HepG2 (cell line): Measurements from ENCODE around the gene RASAL3. TPM values are rescaled to one million over a fixed set of nuclear protein-coding genes. Genes with fewer than 3 reads are reported as not detected.

Experiments used
- ATAC-seq: fragments of 200-7000 bp; cut with Tn5 transposase; 3 replicates; pipeline ENCODE4 v1.9.1; 2020; ENCODE audit warnings: mild to moderate bottlenecking, moderate library complexity
- BruUV-seq: library from RNA; stranded (reverse); fragments of 400-500 nt; replicated peaks from 2 replicates; lab custom pipeline; 2021; lab: Mats Ljungman, UMichigan
- CTCF ChIA-PET: fragments of 300-600 bp; formaldehyde crosslinking; extraction: SDS; loops from one replicate; lab custom pipeline; 2021; ENCODE audit warnings: low total read pairs, inconsistent platforms, low intra/inter-chr PET ratio; lab: Yijun Ruan, JAX
- POLR2A ChIA-PET: fragments of 350-600 bp; sonication (Branson Sonifier 250); formaldehyde crosslinking; loops from one replicate; lab custom pipeline; 2020; ENCODE audit warnings: antibody characterized with exemption, inconsistent platforms; lab: Yijun Ruan, JAX
- DNase-seq: peaks from one replicate; pipeline ENCODE4 v3.0.0-alpha.2; 2015; ENCODE audit warnings: low spot score
- FAIRE-seq: peaks from 3 replicates; lab custom pipeline; 2011; peaks lifted over from hg19 to GRCh38; lab: Jason Lieb, UNC
- H2AFZ ChIP-seq: one replicate; pipeline ENCODE4 v1.6.1; 2011; ENCODE audit warnings: low read length, inconsistent platforms
- H3K27ac ChIP-seq: fragments of 300-600 bp; 3 replicates; pipeline ENCODE4 v1.8.0; 2011; ENCODE audit warnings: mixed run types, mild to moderate bottlenecking, mixed read lengths, low read length, inconsistent platforms; ENCODE audit not compliant: insufficient read depth; ENCODE audit errors: extremely low read length
- H3K27me3 ChIP-seq, 2 experiments: fragments of 200-600 bp in 1 of 2; 2 replicates in 1 of 2; 3 replicates in 1 of 2; pipeline versions ENCODE4 v1.6.0 to v1.8.0; 2011; ENCODE audit warnings: low read length in 2 of 2, mild to moderate bottlenecking in 2 of 2, moderate library complexity in 2 of 2, inconsistent platforms in 1 of 2; ENCODE audit not compliant: insufficient read depth in 2 of 2, control insufficient read depth in 1 of 2
- H3K36me3 ChIP-seq, 2 experiments: fragments of 200-600 bp in 1 of 2; replicated peaks in 1 of 2; 2 replicates in 1 of 2; 3 replicates in 1 of 2; pipeline versions ENCODE4 v1.5.1 to v1.8.0; 2011; ENCODE audit warnings: low read length in 2 of 2, inconsistent platforms in 1 of 2; ENCODE audit not compliant: insufficient read depth in 2 of 2, control insufficient read depth in 1 of 2
- H3K4me1 ChIP-seq: 2 replicates; pipeline ENCODE4 v1.5.1; 2012; ENCODE audit warnings: low read length, inconsistent platforms; ENCODE audit not compliant: insufficient read depth
- H3K4me2 ChIP-seq: 2 replicates; pipeline ENCODE4 v1.6.0; 2011; ENCODE audit warnings: low read depth, low read length, inconsistent platforms
- H3K4me3 ChIP-seq, 3 experiments: fragments of 200-600 bp in 1 of 3; sonication (generic), shearing (Covaris generic) in 1 of 3; replicated peaks in 1 of 3; 2 replicates each; pipeline ENCODE4 v1.5.1; 2011 to 2016; ENCODE audit warnings: low read length in 3 of 3, inconsistent platforms in 2 of 3, low read depth in 2 of 3, mild to moderate bottlenecking in 2 of 3, control low read depth in 1 of 3, mixed read lengths in 1 of 3; ENCODE audit not compliant: insufficient read depth in 1 of 3
- H3K79me2 ChIP-seq: one replicate; pipeline ENCODE4 v1.6.1; 2011; ENCODE audit warnings: low read length, inconsistent platforms; ENCODE audit not compliant: insufficient read depth
- H3K9ac ChIP-seq: 2 replicates; pipeline ENCODE4 v1.6.0; 2011; ENCODE audit warnings: mild to moderate bottlenecking, low read depth, low read length, inconsistent platforms; ENCODE audit not compliant: insufficient read depth
- H3K9me3 ChIP-seq: 2 replicates; pipeline ENCODE4 v1.5.1; 2012; ENCODE audit warnings: mild to moderate bottlenecking, low read length
- H4K20me1 ChIP-seq: 2 replicates; pipeline ENCODE4 v1.6.0; 2011; ENCODE audit warnings: inconsistent platforms, mild to moderate bottlenecking, low read length, moderate library complexity; ENCODE audit not compliant: insufficient read depth
- DPF2 ChIP-seq: sonication (generic); formaldehyde crosslinking; IDR thresholded peaks from 2 replicates; pipeline ENCODE4 v1.4.0; 2020; ENCODE audit warnings: mild to moderate bottlenecking, low read depth, missing genetic modification reagents, borderline replicate concordance
- KAT7 ChIP-seq: IDR thresholded peaks from 2 replicates; pipeline ENCODE4 v1.6.1; 2018; ENCODE audit warnings: borderline replicate concordance, missing compliant biosample characterization
- ZFP90 ChIP-seq: sonication (generic); formaldehyde crosslinking; IDR thresholded peaks from 2 replicates; pipeline ENCODE4 v1.8.0; 2022; ENCODE audit warnings: missing genetic modification reagents, mild to moderate bottlenecking, inconsistent platforms, borderline replicate concordance
- ZNF121 ChIP-seq: sonication (generic); formaldehyde crosslinking; IDR thresholded peaks from 2 replicates; pipeline ENCODE4 v1.5.0; 2020; ENCODE audit warnings: mild to moderate bottlenecking, missing genetic modification reagents
- ZNF747 ChIP-seq: sonication (generic); formaldehyde crosslinking; IDR thresholded peaks from 2 replicates; pipeline ENCODE4 v1.8.1; 2023; ENCODE audit warnings: missing genetic modification reagents, mild to moderate bottlenecking, borderline replicate concordance
- WGBS: methylation state at CpG from one replicate; pipeline ENCODE4 v1.1.6; 2017; ENCODE audit warnings: low lambda C conversion rate; 5-methylcytosine and 5-hydroxymethylcytosine counted together
- in situ Hi-C: cut with HindIII; loops from 2 replicates; pipeline ENCODE4 v1.10.0; 2017; ENCODE audit warnings: low pct_unique_long_range_greater_than_20kb; ENCODE audit not compliant: extremely low pct_ligation_motif_present
- intact Hi-C: fragments of 100-400 bp; cut with micrococcal nuclease; formaldehyde crosslinking; loops from one replicate; pipeline ENCODE4 v1.10.0; 2022; ENCODE audit not compliant: unreplicated experiment
- polyA plus RNA-seq, 8 experiments: library from polyadenylated mRNA; depleted of rRNA in 3 of 8; stranded (reverse) in 7 of 8; unstranded in 1 of 8; fragments of >200 nt; fragmentation: Illumina TruSeq in 4 of 8; extraction: Trizol in 4 of 8; gene quantifications; 2 replicates each; pipeline versions ENCODE4 v1.2.1 to v1.2.3, GENCODE V29; 2011 to 2016; ENCODE audit warnings: low read depth in 4 of 8, missing spikeins in 1 of 8, mixed read lengths in 1 of 8; ENCODE audit not compliant: insufficient read depth in 1 of 8
- total RNA-seq, 5 experiments: library from RNA; depleted of rRNA; stranded (reverse); fragments of >200 nt; fragmentation: Illumina TruSeq; extraction: Trizol; gene quantifications; 2 replicates each; pipeline ENCODE4 v1.2.3, GENCODE V29; 2016; ENCODE audit warnings: low read depth in 1 of 5
- TF ChIP-seq, protein P1 (sequence below): sonication (generic); formaldehyde crosslinking; IDR thresholded peaks from 2 replicates; pipeline ENCODE4 v1.4.0; 2020; ENCODE audit warnings: missing genetic modification reagents, borderline replicate concordance
- TF ChIP-seq, protein P2 (sequence below): sonication (generic); formaldehyde crosslinking; IDR thresholded peaks from 2 replicates; pipeline ENCODE4 v1.5.1; 2020; ENCODE audit warnings: mild to moderate bottlenecking, missing genetic modification reagents
- TF ChIP-seq, protein P3 (sequence below): IDR thresholded peaks from 2 replicates; pipeline ENCODE4 v1.6.1; 2012; ENCODE audit warnings: low read length, improper control_type of control experiment

RASAL3 gene
- total and polyA plus RNA-seq, 2 of the 13 experiments (the other 11 are each of a cell fraction or from before 2014, with no cell fraction given): not detected

DNA sequence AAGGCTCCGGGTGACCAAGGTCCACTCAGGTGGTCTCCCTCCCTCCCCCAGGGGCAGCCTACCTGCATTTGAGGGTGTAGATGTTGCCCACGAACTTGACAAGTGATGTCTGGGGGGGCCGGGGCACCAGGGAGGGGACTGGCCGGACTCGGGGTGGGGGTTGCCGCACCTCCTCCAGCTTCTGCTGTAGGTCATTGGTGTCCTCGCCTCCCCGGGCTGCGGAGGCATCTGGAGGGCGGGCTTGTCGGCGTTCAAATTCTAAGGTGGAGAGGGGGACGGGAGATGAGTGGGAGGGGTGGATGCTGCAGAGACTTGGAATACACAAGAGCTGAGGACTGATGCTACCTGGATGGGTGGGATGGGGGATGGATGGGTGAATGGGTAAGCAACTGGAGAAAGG, 40.2 kb downstream of the RASAL3 start (continued):
- TF ChIP-seq, protein P1, sequence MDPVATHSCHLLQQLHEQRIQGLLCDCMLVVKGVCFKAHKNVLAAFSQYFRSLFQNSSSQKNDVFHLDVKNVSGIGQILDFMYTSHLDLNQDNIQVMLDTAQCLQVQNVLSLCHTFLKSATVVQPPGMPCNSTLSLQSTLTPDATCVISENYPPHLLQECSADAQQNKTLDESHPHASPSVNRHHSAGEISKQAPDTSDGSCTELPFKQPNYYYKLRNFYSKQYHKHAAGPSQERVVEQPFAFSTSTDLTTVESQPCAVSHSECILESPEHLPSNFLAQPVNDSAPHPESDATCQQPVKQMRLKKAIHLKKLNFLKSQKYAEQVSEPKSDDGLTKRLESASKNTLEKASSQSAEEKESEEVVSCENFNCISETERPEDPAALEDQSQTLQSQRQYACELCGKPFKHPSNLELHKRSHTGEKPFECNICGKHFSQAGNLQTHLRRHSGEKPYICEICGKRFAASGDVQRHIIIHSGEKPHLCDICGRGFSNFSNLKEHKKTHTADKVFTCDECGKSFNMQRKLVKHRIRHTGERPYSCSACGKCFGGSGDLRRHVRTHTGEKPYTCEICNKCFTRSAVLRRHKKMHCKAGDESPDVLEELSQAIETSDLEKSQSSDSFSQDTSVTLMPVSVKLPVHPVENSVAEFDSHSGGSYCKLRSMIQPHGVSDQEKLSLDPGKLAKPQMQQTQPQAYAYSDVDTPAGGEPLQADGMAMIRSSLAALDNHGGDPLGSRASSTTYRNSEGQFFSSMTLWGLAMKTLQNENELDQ (CRISPR knock-in tag): no peak
- TF ChIP-seq ZNF747 (CRISPR knock-in tag): no peak
- TF ChIP-seq, protein P2, sequence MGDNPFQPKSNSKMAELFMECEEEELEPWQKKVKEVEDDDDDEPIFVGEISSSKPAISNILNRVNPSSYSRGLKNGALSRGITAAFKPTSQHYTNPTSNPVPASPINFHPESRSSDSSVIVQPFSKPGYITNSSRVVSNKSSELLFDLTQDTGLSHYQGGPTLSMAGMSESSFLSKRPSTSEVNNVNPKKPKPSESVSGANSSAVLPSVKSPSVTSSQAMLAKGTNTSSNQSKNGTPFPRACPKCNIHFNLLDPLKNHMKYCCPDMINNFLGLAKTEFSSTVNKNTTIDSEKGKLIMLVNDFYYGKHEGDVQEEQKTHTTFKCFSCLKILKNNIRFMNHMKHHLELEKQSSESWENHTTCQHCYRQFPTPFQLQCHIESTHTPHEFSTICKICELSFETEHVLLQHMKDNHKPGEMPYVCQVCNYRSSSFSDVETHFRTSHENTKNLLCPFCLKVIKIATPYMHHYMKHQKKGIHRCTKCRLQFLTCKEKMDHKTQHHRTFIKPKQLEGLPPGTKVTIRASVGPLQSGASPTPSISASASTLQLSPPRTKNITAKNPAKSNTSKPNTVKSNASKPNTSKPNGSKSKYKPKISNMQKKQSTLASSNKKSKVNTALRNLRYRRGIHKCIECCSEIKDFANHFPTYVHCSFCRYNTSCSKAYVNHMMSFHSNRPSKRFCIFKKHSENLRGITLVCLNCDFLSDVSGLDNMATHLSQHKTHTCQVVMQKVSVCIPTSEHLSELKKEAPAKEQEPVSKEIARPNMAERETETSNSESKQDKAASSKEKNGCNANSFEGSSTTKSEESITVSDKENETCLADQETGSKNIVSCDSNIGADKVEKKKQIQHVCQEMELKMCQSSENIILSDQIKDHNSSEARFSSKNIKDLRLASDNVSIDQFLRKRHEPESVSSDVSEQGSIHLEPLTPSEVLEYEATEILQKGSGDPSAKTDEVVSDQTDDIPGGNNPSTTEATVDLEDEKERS (CRISPR knock-in tag): no peak

DNA sequence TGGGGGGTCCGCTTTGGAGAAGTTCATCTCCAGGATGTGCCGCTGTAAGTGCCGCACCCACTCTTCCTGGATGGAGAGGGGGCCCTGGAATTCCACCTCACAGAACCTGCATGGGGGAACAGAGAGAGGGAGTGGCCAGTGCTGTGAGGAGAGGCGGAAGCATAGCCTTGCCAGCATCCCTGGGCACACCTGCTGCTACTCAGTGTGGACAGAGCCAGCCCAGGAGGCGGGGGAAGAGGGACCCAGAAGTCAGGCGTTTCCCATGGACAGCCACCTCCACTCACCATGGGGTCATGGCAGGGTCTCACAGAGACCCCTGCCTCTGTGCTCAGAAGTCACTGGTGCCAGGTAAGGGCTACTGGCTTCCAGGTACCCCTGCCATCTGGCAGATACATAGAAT, 41.2 kb downstream of the RASAL3 start:
- no peaks in the 10 kb centered on the region; the same call in 1 of the 2 replicates for H3K9me3 ChIP-seq
- no peaks in the 10 kb centered on the region for H3K4me1 ChIP-seq
- H3K27ac ChIP-seq: no peak overlapping the region
- no peak for DNase-seq
- TF ChIP-seq, protein P2 (CRISPR knock-in tag): no peak
- TF ChIP-seq, protein P3, sequence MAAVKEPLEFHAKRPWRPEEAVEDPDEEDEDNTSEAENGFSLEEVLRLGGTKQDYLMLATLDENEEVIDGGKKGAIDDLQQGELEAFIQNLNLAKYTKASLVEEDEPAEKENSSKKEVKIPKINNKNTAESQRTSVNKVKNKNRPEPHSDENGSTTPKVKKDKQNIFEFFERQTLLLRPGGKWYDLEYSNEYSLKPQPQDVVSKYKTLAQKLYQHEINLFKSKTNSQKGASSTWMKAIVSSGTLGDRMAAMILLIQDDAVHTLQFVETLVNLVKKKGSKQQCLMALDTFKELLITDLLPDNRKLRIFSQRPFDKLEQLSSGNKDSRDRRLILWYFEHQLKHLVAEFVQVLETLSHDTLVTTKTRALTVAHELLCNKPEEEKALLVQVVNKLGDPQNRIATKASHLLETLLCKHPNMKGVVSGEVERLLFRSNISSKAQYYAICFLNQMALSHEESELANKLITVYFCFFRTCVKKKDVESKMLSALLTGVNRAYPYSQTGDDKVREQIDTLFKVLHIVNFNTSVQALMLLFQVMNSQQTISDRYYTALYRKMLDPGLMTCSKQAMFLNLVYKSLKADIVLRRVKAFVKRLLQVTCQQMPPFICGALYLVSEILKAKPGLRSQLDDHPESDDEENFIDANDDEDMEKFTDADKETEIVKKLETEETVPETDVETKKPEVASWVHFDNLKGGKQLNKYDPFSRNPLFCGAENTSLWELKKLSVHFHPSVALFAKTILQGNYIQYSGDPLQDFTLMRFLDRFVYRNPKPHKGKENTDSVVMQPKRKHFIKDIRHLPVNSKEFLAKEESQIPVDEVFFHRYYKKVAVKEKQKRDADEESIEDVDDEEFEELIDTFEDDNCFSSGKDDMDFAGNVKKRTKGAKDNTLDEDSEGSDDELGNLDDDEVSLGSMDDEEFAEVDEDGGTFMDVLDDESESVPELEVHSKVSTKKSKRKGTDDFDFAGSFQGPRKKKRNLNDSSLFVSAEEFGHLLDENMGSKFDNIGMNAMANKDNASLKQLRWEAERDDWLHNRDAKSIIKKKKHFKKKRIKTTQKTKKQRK: no peak
- TF ChIP-seq DPF2 (CRISPR knock-in tag) (no peak), ZFP90 (peak; percentile 100), KAT7 (CRISPR knock-in tag) (no peak), ZNF121 (CRISPR knock-in tag) (no peak)
- H2AFZ ChIP-seq: no peak overlapping the region
- no peaks in the 10 kb centered on the region; a peak in 1 of 5 replicates for H3K27me3 ChIP-seq
- ChIA-PET POLR2A (no interaction called here), CTCF (no interaction called here)
- peaks cover 7% of the 10 kb centered on the region for H3K79me2 ChIP-seq
- peaks cover 27 to 37% of the 10 kb centered on the region in 2 experiments; a peak in 4 of 5 replicates for H3K36me3 ChIP-seq
- H4K20me1 ChIP-seq: no peaks in the 10 kb centered on the region
- BruUV-seq: no TSS peak
- FAIRE-seq: no peak
- intact Hi-C loops: no loop called here
- no peak overlapping the region for H3K9ac ChIP-seq
- ATAC-seq: no peak
- no peak overlapping the region for H3K4me2 ChIP-seq
- no peak overlapping the region for H3K4me3 ChIP-seq
- WGBS: 93% methylated on average over 6 of the region's 6 CpGs
- in situ Hi-C loops: loop anchor here (10.0 kb wide), 1 partner anchor 132 kb away; no protein-coding TSS in a partner anchor
